NB4 (cell line): Measurements from ENCODE around the gene SH3PXD2A.

Experiments
- CTCF ChIP-seq: IDR thresholded peaks from one replicate; pipeline ENCODE4 v1.5.1; 2012; ENCODE audit warnings: low read depth, low read length
- MAX ChIP-seq: IDR thresholded peaks from 2 replicates; pipeline ENCODE4 v1.6.1; 2011; ENCODE audit warnings: low read depth, low read length
- POLR2A ChIP-seq: IDR thresholded peaks from 2 replicates; pipeline ENCODE4 v1.6.1; 2011; ENCODE audit warnings: mild to moderate bottlenecking; ENCODE audit not compliant: insufficient read length; ENCODE audit errors: extremely low read depth

- TF ChIP-seq CTCF (no peak), POLR2A (no peak), MAX (no peak)
These were observed 55.3 kb downstream of the SH3PXD2A start for GRCh38 chr10:103800089-103800488.
